Subcutaneous adipose tissue (tissue), 4 donors: ENCODE results near the gene RUNX2. TPM values are rescaled to one million over a fixed set of nuclear protein-coding genes. Genes with fewer than 3 reads are reported as not detected.

Experiments used
- CTCF ChIP-seq: fragments of 450-650 bp; IDR thresholded peaks from one replicate; pipeline ENCODE4 v1.5.1; 2016; ENCODE audit warnings: low read depth, mild to moderate bottlenecking, control low read depth, antibody characterized with exemption, moderate library complexity
- total RNA-seq, 4 donors: library from RNA; depleted of rRNA; stranded (reverse); fragments of >200 nt; gene quantifications; one replicate each; pipeline ENCODE4 v1.1.0, GENCODE V29; 2016

RUNX2 gene
- total RNA-seq, 4 donors from 2014 or later, result 1.3 to 4.6 (median 2.6) TPM

- no peak for TF ChIP-seq CTCF
Observed at GRCh38 chr6:45483021-45483420, 154.9 kb downstream of the RUNX2 start.

DNA sequence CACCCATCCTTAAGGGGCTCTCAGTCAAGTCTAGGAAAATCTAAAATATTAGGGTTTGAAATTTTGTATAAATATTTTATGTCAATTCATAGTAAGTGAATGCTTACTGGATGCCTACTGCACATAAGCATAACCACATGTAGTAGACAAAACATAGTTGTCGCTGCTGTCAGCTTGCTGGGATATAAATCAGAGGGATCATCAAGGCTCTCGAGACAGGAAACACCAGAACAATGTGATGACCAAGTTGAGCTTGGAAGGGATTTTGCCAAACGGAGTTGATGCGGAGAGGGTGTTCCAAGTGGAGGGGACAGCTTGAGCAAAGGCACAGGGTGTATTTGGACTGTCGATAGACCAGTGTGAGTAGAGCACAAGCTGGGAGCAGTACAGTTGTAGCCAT lies 155.4 kb downstream of the RUNX2 start:
- no peak for TF ChIP-seq CTCF

GRCh38 chr6:45486736-45487135 lies 158.6 kb downstream of the RUNX2 start:
- TF ChIP-seq CTCF, result no peak

- no peak for TF ChIP-seq CTCF
Observed at GRCh38 chr6:45487645-45488044, 159.5 kb downstream of the RUNX2 start.

- TF ChIP-seq CTCF, result no peak
Observed at GRCh38 chr6:45488269-45488668, 160.1 kb downstream of the RUNX2 start.

- no peak for TF ChIP-seq CTCF
Observed at GRCh38 chr6:45488889-45489288, 160.8 kb downstream of the RUNX2 start.

- TF ChIP-seq CTCF, result no peak
Observed at GRCh38 chr6:45491048-45491735, 163.1 kb downstream of the RUNX2 start.
